GM03348 (cell line): ENCODE results near the gene PRIMA1.

Experiments used
- DNase-seq: peaks from one replicate; pipeline ENCODE4 v3.0.0; 2012; ENCODE audit warnings: low spot score

Gene PRIMA1

DNA sequence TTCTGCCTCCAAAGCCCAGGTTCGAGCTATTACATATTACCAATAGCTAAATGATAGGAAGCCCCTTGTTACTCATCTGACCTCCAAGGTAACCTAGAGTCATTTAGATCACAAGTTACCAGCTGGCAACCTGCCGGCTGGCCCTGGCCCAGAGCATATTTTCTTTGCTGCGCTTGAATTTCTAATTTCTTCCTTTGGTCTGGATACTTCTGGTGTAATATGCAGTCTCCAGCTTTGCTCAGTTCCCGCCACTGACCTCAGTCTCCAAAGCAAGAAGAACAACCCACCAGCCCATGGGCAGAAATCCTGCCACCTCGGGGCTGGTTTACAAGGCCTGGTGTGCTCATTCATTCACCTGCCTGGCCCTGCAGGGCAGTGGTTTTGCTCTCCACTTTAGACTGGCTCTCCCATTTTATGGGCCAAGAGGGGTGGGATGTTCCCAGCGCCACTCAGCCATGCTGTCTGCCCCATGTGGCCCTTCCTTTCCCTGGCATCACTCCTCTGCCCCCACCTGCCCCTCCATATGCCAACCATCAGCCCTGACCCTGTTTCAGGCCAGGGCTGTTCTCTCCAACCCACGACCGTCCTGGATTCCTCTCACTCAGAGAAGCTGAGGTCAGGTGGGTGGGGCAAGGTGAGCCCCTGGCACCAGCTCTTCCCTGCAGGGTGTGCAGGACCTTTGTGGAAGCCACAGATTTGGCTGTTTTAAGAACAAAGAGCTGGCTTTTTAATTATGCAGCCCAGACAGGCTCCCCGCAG, 76.0 kb downstream of the PRIMA1 start:
- DNase-seq, result no peak

DNA sequence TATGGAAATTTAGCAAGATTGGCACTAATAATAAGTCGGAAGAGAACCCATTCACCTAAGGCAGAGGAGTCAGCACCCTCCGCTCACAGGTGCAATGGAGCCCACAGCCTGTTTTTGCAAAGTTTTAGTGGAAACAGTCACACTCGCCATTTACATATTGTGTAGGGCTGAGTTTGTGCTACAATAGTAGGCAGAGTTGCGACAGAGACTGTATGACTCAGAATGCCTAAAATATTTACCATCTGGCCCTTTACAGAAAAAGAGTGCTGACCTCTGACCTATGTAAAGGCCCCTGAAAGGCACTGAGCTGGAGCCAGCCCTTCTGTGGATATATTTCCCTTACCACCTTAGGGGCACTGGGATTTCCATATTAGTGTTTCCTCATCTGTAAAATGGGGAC, 79.0 kb downstream of the PRIMA1 start:
- no peak for DNase-seq

DNA sequence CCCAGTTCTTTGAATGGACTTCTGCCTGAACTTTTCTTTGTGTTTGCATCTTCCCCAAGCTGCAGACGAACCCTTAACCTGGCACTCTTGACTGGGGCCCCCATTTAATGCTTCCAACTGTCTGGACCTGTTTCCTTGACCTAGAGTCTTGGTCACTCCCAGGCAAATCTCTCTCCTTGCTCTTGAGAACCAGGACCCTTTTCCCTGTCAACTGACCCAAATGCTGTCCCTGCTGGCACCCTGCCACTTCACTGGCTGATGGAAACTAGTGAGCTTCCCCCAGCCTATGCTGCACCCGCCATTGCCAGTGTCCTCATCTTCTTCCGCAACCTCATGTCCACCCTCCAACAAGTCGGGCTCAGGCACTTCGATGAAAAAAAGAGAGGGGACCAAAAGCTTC, 79.5 kb downstream of the PRIMA1 start:
- DNase-seq, result no peak

DNA sequence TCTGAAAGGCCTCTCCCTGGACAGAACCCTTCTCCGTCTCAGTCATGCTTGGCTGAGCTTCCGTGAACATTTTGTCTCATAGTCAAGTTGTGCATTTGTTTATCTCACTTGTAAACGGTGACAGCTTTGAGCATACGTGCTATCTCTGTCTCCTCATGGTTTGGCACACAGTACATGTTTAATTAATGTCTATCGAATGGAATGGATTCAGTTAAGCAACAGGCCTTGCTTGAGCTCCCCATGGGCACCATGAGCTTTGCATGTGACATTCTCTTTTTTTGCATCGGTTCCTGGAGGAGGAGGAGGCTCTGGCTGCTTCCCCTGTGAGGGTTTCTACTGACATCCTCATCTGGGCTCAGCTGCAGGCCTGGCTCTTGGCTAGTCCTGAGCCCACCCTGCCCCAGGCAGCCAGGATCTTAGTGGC, 80.0 kb downstream of the PRIMA1 start:
- DNase-seq, result no peak

DNA sequence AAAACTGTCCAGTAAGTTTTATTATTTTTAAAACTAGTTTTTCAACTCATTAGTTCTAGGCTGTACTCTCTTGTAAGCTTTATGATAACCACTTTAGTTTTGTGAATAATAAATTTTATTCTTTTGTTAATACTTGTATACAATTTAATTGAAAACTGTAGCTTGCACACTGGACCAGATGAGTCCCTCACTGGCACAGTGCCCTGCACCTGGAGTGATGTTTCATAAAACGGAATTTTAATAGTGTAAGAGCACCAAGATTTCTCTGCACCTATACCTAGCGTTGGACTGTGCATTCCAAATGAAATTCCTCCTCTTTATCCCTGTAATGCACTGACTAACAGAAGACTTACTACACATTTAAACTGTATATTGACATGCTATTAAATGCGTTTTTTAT, 80.8 kb downstream of the PRIMA1 start:
- DNase-seq, result no peak

DNA sequence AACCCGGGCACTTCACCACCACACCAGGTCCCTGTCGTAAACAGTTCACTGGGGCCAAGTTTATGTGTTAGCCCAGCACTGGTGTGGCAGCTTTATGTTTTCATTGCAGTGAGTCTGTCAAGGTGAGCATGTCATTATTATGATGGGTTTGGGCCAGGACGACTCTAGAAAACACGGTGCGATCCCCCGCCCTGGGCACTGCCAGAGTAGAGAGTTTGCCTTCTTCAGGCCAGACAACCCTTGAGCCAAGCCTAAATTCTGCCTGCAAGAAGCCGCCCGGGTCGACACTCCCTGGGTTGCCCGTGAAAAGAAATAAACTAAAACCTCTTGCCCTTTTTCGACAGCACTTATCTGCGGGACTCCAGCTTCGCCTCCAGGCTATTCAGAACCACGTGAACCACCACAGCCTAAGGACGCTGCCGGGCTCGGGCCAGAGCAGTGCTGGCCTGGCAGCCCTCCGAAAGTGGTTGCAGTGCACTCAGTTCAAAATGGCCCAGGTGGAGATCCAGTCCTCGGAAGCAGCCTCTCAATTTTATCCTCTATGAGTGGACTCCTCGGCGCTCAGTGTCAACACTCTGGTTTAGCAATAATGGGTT, 81.8 kb downstream of the PRIMA1 start:
- no peak for DNase-seq

DNA sequence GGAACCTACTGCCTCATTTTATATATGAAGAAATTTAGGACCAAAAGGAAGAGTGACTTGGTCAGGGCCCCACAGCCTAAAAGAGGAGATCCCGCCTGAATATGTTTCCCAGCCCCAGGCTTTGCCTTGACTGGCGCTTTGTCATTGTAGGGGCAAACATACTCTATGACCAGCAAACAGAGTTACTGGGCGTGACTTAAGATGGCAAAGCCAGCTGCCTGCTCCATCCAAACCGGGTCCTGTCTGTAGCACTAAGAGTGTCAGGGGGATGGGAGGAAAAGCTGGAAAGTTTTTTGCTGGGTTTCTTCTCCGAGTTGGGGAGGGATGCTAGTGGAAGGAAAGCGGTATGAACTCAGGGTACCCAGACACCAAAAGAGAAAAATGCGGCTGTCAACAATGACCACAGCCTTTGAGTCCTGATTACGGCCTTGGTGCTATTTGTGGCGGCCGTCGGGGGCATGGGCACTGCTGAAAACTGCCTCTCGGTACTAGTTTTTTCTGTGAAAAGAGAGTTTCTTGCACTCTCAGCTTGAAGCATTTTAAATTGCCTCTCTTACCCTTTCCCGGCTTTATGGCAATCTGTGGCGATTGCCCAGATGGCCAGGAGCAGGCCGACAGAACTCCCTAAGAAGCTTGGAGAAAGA, 82.7 kb downstream of the PRIMA1 start:
- DNase-seq, result no peak

DNA sequence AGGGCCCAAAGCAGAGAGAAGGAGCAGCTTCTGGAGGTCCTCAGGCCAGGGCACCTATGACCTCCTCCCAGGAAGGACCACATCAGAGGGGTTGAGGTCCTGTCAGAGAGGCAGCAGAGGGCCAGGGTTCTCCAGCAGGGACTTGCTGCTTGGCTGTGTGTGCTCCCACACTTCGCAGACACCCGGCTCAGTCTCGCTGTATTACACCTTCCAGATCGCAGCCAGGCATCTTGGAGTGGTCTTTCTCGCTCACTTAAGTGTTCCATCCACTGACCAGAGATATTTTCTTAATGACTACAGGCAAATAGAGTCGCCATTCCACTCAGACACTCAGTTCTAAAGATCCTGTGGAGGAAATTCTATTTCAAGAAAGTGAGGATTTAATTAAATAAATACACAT, 84.3 kb downstream of the PRIMA1 start:
- DNase-seq, result no peak

DNA sequence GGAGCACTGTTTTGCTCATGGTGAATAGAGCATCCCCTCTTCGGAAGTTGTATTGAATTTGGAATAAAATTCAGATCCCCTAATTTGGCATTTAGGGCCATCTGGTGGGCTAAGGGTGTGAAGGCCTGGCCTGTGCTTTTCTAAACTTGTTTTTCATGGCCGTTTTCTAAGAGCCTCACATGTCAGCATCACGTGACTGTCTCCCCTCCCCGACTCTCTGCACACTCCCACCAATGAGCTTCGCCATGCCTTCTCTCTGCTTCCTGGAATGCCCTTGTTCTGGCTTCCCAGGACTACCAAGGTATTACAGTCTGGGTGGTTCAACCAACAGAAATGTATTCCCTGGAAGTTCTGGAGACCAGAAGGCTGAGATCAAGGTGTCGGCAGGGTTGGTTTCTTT, 85.3 kb downstream of the PRIMA1 start:
- DNase-seq, result no peak

DNA sequence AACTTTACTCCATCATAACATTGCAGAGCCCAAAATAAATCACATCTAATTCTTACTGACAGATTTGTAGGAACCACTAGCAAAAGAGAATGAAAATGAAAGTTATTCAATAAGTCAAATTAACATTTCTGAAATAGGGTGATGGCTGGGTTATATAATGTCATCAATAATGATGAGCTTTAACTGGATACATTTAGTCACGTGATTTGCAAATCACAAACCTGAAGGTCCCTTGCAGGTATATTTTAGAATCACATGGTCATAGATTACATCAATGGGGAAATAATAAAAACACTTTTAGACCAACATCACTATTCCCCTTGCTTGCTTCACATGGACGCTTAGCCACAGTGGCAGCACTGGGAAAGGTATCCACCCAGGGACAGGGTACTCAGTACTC, 86.7 kb downstream of the PRIMA1 start:
- DNase-seq, result no peak

DNA sequence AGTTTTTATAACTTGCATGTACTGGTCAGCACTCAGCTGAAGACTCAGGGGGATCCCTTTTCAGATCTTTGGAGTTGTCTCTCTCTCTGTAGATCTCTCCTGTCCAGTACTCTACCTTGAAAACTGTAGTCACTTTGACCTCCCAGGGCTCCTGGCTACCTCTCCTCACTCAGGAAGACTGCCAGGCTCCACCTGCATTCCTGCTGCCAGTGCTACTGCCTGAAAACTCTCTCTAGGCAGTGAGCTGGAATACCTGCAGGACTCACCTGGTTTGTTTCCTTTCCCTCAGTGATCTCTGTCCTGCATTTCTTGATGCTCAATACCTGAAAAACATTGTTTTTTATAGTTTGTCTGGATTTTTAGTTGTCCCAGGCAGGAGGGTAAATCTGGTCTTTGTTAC, 87.4 kb downstream of the PRIMA1 start:
- DNase-seq, result no peak

DNA sequence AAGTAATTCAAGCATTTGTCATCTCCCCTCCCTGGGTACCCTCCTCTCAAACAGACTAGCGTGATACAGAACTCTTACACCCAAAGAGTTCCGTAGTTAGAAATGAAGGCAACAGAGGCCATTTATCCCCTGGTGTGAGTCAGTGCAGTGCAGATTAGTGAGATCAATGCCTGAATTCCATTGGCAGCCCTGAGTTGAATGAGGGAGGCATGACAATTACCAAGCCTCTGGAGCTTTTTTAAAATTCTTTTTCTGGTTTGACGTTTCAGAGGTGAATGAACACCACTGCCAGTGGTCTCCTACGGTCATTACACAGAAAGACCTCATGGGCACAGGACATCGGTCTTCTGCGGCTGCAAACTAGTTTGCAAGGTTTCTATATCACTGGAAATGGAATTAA, 94.4 kb downstream of the PRIMA1 start:
- no peak for DNase-seq

DNA sequence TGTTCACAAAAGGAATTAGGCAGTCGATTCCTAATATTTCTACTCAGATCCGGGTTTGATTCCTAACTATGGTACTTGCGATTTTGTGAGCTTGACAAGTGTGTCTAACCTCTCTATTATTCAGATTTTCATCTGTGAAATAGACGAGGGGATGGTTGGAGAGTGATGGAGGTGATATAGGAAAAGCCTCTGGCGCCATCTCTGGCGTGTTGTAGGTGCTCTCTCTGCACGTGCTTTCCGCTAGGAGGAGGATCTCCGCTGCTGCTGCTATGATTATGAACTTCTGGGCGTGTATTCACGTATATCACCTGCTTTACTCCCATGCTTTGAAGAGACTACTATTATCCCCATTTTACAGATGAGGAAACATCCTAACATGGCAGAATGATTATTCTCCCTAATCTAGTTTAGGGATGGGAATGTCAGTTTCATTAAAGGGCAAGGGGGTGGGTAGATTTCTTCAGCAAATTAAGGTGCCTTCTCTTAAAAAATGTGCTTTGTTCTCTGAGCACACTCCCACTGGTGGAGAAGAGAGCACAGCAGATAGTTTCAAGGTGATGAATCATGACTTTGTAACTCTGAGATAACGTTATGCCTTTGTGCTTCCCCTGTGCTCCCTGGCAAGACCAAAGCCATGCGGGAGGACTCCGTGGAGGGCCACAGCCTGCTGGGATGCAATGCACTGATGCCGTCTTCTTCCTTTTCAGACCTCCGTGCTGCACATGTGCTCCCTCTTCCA, 97.1 kb downstream of the PRIMA1 start:
- DNase-seq, result no peak

DNA sequence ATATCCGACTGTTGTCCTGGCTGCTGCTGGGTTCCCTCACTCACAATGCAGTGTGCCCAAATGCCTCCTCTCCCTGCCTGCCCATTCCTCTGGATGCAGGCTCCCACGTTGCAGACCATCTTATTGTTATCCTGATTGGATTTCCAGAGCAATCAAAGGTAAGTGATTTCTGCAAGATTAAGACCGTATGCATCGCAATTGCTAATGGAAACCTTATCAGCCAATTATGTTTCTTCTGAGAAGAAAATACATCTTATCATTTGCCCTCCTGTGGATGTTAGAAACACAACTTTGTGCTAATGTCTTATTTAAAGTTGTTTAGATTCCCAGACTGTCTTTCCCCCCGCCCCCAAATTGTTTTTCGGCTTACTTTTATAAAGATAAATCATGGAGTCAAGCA, 98.1 kb downstream of the PRIMA1 start:
- DNase-seq, result no peak

DNA sequence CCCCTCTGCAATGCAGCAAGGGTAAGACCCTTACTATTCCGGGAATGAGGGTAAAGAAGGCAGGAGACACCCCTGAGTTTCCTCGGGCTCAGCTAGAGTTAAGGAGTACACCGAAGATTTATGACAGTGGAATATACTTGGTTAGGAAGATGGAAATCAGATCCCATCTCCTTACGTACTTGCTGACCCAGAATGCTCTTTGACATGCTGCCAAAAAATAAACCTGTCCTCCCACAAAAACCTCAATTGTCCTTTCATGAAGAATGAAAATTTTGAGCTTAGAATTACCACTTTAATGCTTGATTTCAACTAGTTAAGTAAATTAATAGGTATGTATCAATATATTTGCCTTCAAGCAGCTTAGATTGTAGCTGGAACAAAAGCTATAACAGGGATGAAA, 99.5 kb downstream of the PRIMA1 start:
- no peak for DNase-seq

DNA sequence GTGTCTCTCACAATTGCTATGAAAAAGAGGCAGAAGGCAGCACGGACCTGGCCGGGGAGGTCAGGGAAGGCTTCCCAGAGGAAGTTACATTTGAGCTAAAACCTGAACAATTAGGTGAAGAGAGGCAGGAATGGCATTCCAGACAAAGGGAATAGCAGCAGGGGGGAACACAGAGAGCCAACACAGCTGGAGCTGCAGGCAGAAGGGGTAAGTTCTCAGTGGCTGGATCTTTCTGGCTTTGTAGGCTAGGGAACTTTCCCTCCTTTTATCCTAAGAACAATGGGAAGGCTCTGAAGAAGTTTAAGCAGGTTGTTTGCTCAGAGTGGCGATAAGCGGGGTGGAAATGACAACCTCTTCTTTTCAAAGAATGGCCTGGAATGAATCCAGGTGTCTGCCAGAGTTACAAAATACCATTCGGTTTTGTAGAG, 100.0 kb downstream of the PRIMA1 start:
- no peak for DNase-seq

DNA sequence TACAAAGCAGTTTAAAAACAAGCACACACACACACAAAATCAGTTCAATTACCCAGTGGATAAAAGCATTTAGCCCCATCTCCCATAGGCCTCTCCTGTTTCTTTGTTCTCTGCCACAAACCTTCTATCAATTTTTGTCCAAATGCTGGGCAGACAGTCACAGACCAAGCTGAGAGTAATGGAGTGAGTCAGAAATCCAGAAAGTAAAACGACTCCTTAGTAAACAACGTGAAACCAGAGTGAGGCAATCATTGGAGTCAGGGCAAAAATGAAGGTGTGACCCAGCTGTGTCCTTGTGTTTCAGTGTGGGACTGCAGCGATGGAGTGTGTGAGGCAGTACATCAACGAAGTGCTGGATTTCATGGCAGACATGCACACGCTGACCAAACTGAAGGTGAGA, 102.0 kb downstream of the PRIMA1 start:
- no peak for DNase-seq

DNA sequence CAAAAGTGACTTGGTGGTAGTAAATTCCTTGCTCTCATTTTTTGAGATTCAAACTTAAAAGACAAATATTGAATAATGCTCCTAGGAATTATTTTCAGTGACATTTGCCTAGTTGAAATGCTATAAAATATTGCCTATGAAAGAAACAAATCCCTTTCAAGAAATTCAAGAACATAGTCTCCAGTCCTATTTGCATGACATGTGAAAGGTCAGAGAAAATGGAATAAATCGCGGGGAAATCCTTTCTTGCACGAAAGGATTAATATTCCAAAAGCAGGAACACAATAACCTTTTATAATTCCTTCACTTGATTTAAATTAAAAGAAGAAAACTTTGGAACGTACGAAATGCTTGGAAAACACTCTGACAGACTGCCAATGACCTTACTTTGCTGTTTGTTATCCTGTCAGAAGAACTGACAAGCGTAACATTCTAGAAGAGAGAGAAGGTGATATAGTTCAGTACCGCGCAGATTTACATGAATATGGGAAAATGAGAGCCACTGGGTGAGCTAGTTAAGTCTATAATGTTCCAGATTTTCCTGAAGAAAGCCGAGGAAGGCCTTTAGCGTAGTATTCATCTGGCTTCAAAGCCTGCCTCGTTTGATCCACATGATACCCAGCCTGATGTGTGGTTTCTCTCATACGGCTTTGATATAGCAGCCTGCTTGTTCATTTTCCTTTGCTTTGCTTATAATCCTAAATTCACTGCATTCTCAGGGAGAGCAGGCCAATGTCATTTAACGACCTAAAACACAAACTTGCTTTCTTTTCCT, 103.0 kb downstream of the PRIMA1 start:
- DNase-seq, result no peak

DNA sequence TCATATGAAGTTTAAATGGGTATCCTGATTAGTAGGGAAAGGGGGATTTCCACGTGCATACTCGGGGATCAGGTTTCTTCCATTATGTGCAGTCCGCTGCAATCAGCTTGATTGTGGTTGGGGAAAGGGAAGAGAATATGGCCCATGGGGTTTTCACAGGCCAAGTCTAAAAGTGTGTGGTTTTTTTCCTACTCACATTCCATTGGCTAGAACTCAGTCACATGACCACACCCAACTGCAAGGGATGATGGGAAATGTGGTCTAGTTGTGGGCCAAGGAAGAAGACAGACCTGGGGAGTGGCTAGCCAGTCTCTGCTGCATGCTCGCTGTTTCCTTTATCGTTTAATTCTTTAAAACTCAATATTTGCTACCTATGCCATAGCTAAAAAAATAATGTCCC, 105.1 kb downstream of the PRIMA1 start:
- DNase-seq, result no peak

DNA sequence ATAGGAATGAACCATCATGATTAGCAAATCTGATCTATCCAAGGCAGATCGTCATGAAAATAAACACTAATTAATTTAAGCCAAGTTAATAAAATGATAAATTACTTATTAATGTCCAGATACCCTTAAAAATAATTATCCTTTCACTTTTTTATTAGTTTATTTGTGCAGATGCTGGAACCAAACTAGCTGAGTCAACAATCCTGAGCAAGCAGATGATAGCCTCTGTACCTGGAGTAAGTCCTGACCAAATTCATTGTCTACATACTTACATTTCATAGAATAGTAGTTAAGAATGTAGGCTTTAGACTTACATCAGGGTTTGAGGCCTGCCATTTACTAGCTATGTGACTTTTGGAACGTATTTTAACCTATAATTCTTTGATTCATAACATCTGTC, 105.8 kb downstream of the PRIMA1 start:
- no peak for DNase-seq

DNA sequence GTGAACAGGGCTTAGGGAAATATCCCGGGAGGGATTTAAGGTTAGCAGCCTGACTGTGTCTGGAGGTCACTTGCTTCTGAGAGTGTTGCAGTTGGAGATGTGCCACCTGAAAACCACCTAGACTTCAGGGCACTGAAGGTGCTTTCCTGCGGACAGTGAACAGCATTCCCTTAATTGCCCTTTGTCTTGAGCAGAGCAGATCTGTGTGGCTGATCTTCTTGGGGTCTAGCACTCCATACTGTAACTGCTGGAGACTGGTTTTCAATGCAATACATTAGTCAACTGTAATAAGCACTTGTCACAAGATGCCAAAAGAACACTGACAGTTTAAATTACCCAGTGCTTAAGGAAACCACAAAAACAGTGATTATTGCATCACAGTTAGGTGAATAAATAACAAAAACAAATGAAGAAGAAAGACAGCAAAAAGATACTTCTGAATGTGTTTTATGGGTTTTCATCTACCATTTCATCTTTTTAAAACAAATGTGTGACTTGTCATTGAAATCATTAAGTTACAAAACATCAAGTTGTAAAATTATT, 111.8 kb downstream of the PRIMA1 start:
- DNase-seq, result no peak

DNA sequence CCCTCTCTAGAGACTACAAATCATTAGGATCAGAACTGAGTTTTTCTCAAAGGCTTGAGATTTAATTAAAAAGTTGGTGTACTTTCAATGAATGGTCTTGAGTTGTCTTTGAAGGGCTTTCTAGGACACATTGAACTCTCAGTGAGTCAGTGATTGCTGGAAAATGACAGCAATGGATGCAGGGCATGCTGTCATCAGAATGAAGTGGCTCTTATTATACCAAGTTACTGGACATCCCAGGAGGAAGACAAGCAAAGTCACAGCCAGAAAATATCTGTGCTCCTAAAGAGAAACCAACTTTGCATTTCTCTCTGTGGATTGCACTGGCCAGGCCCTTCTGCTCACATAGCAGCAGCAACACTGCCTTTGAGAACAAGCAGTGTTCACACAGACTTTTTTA, 112.6 kb downstream of the PRIMA1 start:
- no peak for DNase-seq
